GM10847 (cell line): ENCODE data around the gene WFDC1.

Experiments
- POLR2A ChIP-seq: IDR thresholded peaks from 2 replicates; pipeline ENCODE4 v1.6.1; 2011; ENCODE audit not compliant: insufficient read length; ENCODE audit errors: extremely low read depth

WFDC1 gene

GRCh38 chr16:84306564-84306963 is 11.9 kb downstream of the WFDC1 start:
- no peak for TF ChIP-seq POLR2A

DNA sequence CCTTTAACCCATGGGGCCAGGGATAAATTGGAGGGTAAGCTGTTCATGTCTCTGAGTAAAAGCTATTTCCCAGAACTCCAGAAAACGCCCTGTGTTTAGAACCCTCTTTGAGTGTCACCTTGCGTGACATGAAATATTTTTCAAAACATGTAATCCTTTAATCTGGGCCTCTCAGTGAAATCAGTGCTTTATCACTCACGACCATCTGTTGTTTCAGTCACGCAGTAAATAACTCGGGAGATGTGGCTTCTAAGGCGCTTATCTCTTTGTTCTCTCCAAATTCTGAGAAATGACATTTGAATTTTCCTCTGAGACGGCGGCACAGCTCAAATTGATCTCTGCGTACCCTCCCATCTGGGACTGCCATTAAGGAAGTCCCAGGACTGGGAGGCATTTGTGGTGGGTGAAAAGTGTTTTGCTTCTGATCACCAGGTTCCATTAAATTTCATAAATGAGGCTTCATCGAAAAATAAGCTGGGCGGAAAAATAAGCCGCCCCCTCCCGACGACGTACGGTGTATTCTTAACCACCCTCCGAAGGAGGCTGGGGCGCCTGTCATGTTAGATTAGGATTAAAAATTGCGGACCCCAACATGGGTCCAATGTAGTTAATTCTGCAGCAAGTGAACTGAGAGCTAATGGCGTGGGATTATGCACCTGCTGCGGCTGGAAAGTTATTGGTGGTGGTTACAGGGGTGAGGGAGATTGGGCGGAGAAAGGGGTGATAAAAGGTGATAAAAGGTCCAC is 12.7 kb downstream of the WFDC1 start:
- TF ChIP-seq POLR2A, result no peak

- no peak for TF ChIP-seq POLR2A
Measured at GRCh38 chr16:84308120-84308519, 13.4 kb downstream of the WFDC1 start.

GRCh38 chr16:84310642-84311041 is 16.0 kb downstream of the WFDC1 start:
- no peak for TF ChIP-seq POLR2A

DNA sequence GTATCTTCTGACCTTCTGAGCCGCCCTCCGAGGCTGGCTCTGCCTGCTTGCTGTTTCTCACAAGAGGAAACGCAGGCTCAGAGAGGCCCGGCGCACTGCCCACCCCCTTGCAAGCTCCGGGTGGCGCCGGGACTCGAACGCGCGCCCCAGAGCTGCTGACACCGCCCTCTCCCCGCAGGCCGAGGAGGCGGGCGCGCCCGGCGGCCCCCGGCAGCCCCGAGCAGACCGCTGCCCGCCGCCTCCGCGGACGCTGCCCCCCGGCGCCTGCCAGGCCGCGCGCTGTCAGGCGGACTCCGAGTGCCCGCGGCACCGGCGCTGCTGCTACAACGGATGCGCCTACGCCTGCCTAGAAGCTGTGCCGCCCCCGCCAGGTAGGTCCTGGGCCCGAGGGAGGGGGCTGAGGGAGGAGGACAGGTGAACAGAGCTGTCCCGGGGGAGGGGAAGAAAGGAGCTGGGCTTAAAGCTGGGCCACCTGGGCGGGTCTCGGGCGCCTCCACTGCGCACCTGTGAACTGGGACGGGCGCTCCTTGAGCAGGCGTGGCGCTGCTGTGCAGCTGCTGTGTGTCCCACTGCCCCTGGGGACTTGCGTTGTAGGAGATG is 18.2 kb downstream of the WFDC1 start:
- no peak for TF ChIP-seq POLR2A

GRCh38 chr16:84313921-84314320 is 19.2 kb downstream of the WFDC1 start:
- no peak for TF ChIP-seq POLR2A

- TF ChIP-seq POLR2A, result no peak
Measured at GRCh38 chr16:84314373-84314772, 19.7 kb downstream of the WFDC1 start.

DNA sequence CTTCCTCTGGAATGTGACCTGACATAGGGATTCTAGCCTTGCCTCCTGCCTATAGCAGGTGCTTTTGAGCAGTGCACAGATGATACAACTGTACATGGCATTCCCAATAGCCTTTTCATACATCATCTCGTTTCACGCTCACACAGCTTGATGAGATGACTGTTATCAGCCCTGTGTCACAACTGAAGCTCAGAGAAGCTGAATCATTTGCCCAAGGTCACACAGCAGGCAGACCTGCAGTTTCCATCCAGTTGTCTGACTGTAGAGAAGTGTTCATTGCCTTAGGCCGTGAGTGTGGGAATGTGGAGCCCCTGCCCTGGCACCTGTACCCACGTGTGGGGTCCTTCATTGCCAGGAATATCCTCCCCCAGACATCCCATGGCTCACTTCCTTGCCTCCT is 20.1 kb downstream of the WFDC1 start:
- no peak for TF ChIP-seq POLR2A

DNA sequence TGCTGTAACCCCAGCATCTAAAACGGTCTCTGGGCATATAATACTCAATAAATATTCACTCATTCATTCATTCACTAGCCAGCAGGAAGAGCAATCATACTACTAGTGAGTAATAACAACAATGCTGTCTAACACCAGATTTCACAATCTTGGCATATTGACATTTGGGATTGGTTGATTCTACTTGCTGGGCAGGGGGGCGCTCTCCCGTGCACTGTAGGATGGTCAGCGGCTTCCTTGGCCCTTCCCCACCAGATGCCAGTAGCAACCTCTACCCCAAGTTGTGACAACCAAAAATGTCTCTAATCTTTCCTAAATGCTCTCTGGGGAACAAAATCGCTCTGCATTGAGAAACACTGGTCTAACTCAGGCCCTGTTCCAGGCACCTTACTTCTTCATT is 20.7 kb downstream of the WFDC1 start:
- no peak for TF ChIP-seq POLR2A

- no peak for TF ChIP-seq POLR2A
Measured at GRCh38 chr16:84318091-84318975, 23.7 kb downstream of the WFDC1 start.

DNA sequence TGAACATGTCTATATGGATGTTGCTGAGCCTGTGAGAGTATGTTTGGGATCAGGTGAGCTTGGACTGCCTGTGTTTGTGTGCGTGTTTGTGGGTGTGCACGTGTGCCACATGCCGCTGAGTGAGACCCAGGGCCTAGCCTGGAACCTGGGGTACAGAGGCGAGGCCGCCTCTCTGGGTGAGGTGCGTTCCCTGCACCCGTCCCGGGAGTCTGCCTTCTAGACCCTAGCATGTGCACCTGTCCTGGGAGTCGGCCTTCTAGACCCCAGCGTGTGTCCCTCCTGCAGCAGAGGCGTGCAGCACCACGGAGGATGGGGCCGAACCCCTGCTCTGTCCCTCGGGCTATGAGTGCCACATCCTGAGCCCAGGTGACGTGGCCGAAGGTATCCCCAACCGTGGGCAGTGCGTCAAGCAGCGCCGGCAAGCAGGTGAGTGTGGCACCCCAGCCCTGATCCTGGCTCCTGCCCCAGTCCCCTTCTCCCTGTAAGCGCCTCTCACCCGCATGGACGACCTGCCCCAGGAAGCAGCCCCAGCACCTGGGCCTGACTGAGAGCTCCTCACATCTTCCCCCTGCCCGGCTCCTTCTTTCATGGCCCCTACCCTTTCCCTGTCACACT is 24.6 kb downstream of the WFDC1 start:
- TF ChIP-seq POLR2A, result no peak

GRCh38 chr16:84320511-84320910 is 25.8 kb downstream of the WFDC1 start:
- no peak for TF ChIP-seq POLR2A

DNA sequence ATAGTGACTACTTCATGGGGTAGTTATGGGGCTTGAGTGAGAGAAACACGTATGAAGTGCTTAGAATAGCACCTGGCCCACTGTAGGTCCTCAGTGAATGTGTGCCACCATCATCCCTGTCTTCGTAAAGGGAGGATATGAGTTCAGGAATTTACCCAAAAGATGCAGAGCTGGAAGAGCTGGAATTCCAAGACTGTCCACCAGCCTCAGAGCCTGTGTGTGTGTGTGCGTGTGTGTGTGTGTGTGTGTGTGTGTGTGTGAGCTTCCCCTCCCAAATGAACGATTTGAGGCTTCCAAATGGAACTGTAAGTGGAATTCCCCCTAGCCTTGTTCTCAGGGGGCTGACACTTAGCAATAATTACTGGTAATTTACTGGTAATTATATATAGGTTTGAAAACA is 27.3 kb downstream of the WFDC1 start:
- no peak for TF ChIP-seq POLR2A

- no peak for TF ChIP-seq POLR2A
Measured at GRCh38 chr16:84322749-84323148, 28.1 kb downstream of the WFDC1 start.

DNA sequence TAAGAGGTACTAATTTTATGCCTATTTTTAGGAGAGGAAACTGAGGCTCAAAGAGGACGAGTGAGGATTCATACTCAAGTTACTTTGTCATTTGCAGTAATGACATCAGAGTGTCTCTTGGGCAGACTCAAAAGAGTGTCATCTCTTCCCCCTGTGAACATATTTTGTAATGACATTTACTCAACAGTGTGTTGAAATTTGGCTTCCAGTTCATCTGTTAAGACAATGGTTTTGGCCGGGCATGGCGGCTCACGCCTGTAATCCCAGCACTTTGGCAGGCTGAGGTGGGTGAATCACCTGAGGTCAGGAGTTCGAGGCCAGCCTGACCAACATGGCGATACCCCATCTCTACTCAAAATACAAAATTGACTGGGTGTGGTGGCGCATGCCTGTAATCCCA is 28.9 kb downstream of the WFDC1 start:
- TF ChIP-seq POLR2A, result no peak

GRCh38 chr16:84324434-84325262 is 30.0 kb downstream of the WFDC1 start:
- no peak for TF ChIP-seq POLR2A
